GM19193 (cell line): Measurements from ENCODE around the gene CFAP410.

ENCODE experiments used
- POLR2A ChIP-seq: IDR thresholded peaks from 4 replicates; pipeline ENCODE4 v1.6.1; 2011; ENCODE audit not compliant: insufficient read depth, insufficient read length; ENCODE audit errors: extremely low read depth

The CFAP410 gene

GRCh38 chr21:44347911-44348451 is 8.8 kb upstream of the CFAP410 start:
- TF ChIP-seq POLR2A, result no peak

GRCh38 chr21:44345495-44345894 is 6.3 kb upstream of the CFAP410 start:
- TF ChIP-seq POLR2A, result no peak

GRCh38 chr21:44344541-44345183 is 5.5 kb upstream of the CFAP410 start:
- TF ChIP-seq POLR2A, result no peak

- no peak for TF ChIP-seq POLR2A
These were observed 972 bp downstream of the CFAP410 start for GRCh38 chr21:44337941-44338895.

- TF ChIP-seq POLR2A, result no peak
These were observed 1.7 kb downstream of the CFAP410 start for GRCh38 chr21:44337449-44337848.

GRCh38 chr21:44335266-44336059 is 3.7 kb downstream of the CFAP410 start:
- TF ChIP-seq POLR2A, result no peak

GRCh38 chr21:44334329-44335030 is 4.7 kb downstream of the CFAP410 start:
- TF ChIP-seq POLR2A, result no peak

- TF ChIP-seq POLR2A, result no peak
These were observed 5.5 kb downstream of the CFAP410 start for GRCh38 chr21:44333509-44334328.

- TF ChIP-seq POLR2A, result no peak
These were observed 6.2 kb downstream of the CFAP410 start for GRCh38 chr21:44332965-44333364.

- TF ChIP-seq POLR2A, result no peak
These were observed 6.8 kb downstream of the CFAP410 start for GRCh38 chr21:44332383-44332782.

- TF ChIP-seq POLR2A, result peak; percentile 7
These were observed 7.4 kb downstream of the CFAP410 start for GRCh38 chr21:44331650-44332307.

GRCh38 chr21:44331209-44331608 is 8.0 kb downstream of the CFAP410 start:
- TF ChIP-seq POLR2A, result no peak

- no peak for TF ChIP-seq POLR2A
These were observed 8.5 kb downstream of the CFAP410 start for GRCh38 chr21:44330698-44331097.
